Adrenal gland (tissue), 5 donors: ENCODE data around the gene SEZ6.

Source experiments
- CTCF ChIP-seq, 6 experiments: fragments of 450-650 bp in 4 of 6; fragments of 200-600 bp in 2 of 6; sonication (generic) in 1 of 6; IDR thresholded peaks; 1 replicate in 5 of 6; 2 replicates in 1 of 6; pipeline versions ENCODE4 v1.5.1 to v1.8.0; 2016 to 2021; ENCODE audit warnings: antibody characterized with exemption in 6 of 6, mild to moderate bottlenecking in 2 of 6, moderate library complexity in 1 of 6
- POLR2A ChIP-seq, 2 donors: fragments of 450-650 bp; IDR thresholded peaks; one replicate each; pipeline ENCODE4 v1.6.1; 2017; ENCODE audit warnings: antibody characterized with exemption in 2 of 2, mild to moderate bottlenecking in 2 of 2, moderate library complexity in 1 of 2
- donor health status: DM: no; HTN: no; CAD: no.

GRCh38 chr17:28968231-28968913, 37.5 kb downstream of the SEZ6 start:
- no peak for TF ChIP-seq CTCF (IDR thresholded peaks at IDR 0.05)
- no peak for TF ChIP-seq POLR2A (IDR thresholded peaks at IDR 0.05)
